IMR-90 (cell line): ENCODE results near the gene DTD1. TPM values are rescaled to one million over a fixed set of nuclear protein-coding genes. Genes with fewer than 3 reads are reported as not detected.
"Not testable (repeated sequence)": the region's sequence is repeated elsewhere in the genome, so short reads cannot be mapped to it uniquely, and the experiment has no call there.

Experiments
- ATAC-seq: fragments of 200-7000 bp; cut with Tn5 transposase; 2 replicates; pipeline ENCODE4 v1.9.1; 2020; ENCODE audit warnings: low read depth, mild to moderate bottlenecking, moderate library complexity
- BruUV-seq: library from RNA; stranded (reverse); fragments of 400-500 nt; replicated peaks from 2 replicates; lab custom pipeline; 2021; lab: Mats Ljungman, UMichigan
- CTCF ChIA-PET: fragments of 300-600 bp; formaldehyde crosslinking; extraction: SDS; loops from one replicate; lab custom pipeline; 2021; ENCODE audit warnings: antibody characterized with exemption; lab: Yijun Ruan, JAX
- POLR2A ChIA-PET: fragments of 300-600 bp; sonication (Branson Sonifier 250); formaldehyde crosslinking; loops from one replicate; lab custom pipeline; 2022; ENCODE audit warnings: antibody characterized with exemption; ENCODE audit not compliant: unreplicated experiment; lab: Charles Lee
- DNase-seq: peaks from one replicate; pipeline ENCODE4 v3.0.0; 2013
- H2AFZ ChIP-seq: replicated peaks from 2 replicates; pipeline ENCODE3; 2013; ENCODE audit warnings: low read length, mild to moderate bottlenecking; ENCODE audit not compliant: poor library complexity
- H2AK5ac ChIP-seq: 2 replicates; pipeline ENCODE4 v1.6.1; 2013; ENCODE audit warnings: low read depth, low read length, inconsistent platforms
- H2AK9ac ChIP-seq: replicated peaks from 2 replicates; pipeline ENCODE3; 2013; ENCODE audit warnings: mild to moderate bottlenecking, low read depth, low read length, moderate library complexity; ENCODE audit not compliant: poor library complexity
- H2BK120ac ChIP-seq: 2 replicates; pipeline ENCODE4 v1.6.1; 2013; ENCODE audit warnings: low read depth, low read length, inconsistent platforms
- H2BK15ac ChIP-seq: 3 replicates; pipeline ENCODE4 v1.6.1; 2013; ENCODE audit warnings: low read depth, low read length, inconsistent platforms
- H2BK20ac ChIP-seq: 2 replicates; pipeline ENCODE4 v1.6.1; 2013; ENCODE audit warnings: low read depth, mild to moderate bottlenecking, inconsistent platforms, low read length, moderate library complexity
- H2BK5ac ChIP-seq: 2 replicates; pipeline ENCODE4 v1.6.1; 2013; ENCODE audit warnings: mild to moderate bottlenecking, low read depth, low read length, inconsistent platforms; ENCODE audit not compliant: poor library complexity, severe bottlenecking
- H3K14ac ChIP-seq: replicated peaks from 2 replicates; pipeline ENCODE4 v1.6.1; 2013; ENCODE audit warnings: low read depth, low read length, inconsistent platforms
- H3K18ac ChIP-seq: 2 replicates; pipeline ENCODE4 v1.6.1; 2013; ENCODE audit warnings: low read depth, low read length, control low read depth
- H3K23ac ChIP-seq: 2 replicates; pipeline ENCODE4 v1.6.1; 2013; ENCODE audit warnings: low read depth, low read length, inconsistent platforms
- H3K27ac ChIP-seq: 2 replicates; pipeline ENCODE4 v1.5.1; 2013; ENCODE audit warnings: mild to moderate bottlenecking, control low read depth, low read length; ENCODE audit not compliant: insufficient read depth
- H3K27me3 ChIP-seq: 2 replicates; pipeline ENCODE4 v1.6.1; 2013; ENCODE audit warnings: low read length; ENCODE audit not compliant: control insufficient read depth, insufficient read depth
- H3K36me3 ChIP-seq: 2 replicates; pipeline ENCODE4 v1.6.1; 2013; ENCODE audit warnings: low read length, mixed read lengths; ENCODE audit not compliant: control insufficient read depth, insufficient read depth
- H3K4ac ChIP-seq: 2 replicates; pipeline ENCODE4 v1.6.1; 2013; ENCODE audit warnings: low read depth, low read length, inconsistent platforms
- H3K4me1 ChIP-seq: 2 replicates; pipeline ENCODE4 v1.6.1; 2013; ENCODE audit warnings: low read length, mixed read lengths; ENCODE audit not compliant: control insufficient read depth, insufficient read depth
- H3K4me2 ChIP-seq: 2 replicates; pipeline ENCODE4 v1.6.1; 2013; ENCODE audit warnings: low read depth, mild to moderate bottlenecking, control low read depth, low read length, moderate library complexity
- H3K4me3 ChIP-seq: 2 replicates; pipeline ENCODE4 v1.5.1; 2013; ENCODE audit warnings: low read depth, mild to moderate bottlenecking, control low read depth, low read length, moderate library complexity; ENCODE audit not compliant: insufficient read depth
- H3K56ac ChIP-seq: 2 replicates; pipeline ENCODE4 v1.6.1; 2013; ENCODE audit warnings: low read length, inconsistent platforms; ENCODE audit not compliant: insufficient read depth; ENCODE audit errors: extremely low read depth
- H3K79me1 ChIP-seq, 2 experiments: 2 replicates each; pipeline ENCODE4 v1.6.1; 2013; ENCODE audit warnings: low read length in 2 of 2, inconsistent platforms in 1 of 2, low read depth in 1 of 2
- H3K9ac ChIP-seq: 2 replicates; pipeline ENCODE4 v1.6.1; 2013; ENCODE audit warnings: low read depth, low read length, control low read depth
- H3K9me1 ChIP-seq: 2 replicates; pipeline ENCODE4 v1.6.1; 2013; ENCODE audit warnings: low read length, inconsistent platforms; ENCODE audit not compliant: insufficient read depth
- H3K9me3 ChIP-seq: 2 replicates; pipeline ENCODE4 v1.6.1; 2013; ENCODE audit warnings: low read length; ENCODE audit not compliant: control insufficient read depth, insufficient read depth
- H4K20me1 ChIP-seq: 2 replicates; pipeline ENCODE4 v1.6.1; 2013; ENCODE audit warnings: low read length, inconsistent platforms; ENCODE audit not compliant: insufficient read depth
- H4K5ac ChIP-seq: 2 replicates; pipeline ENCODE4 v1.6.1; 2013; ENCODE audit warnings: mild to moderate bottlenecking, low read depth, low read length, control low read depth
- H4K8ac ChIP-seq, 2 experiments: 2 replicates each; pipeline ENCODE4 v1.6.1; 2013; ENCODE audit warnings: low read depth in 2 of 2, low read length in 2 of 2, control low read depth in 1 of 2, inconsistent platforms in 1 of 2
- H4K91ac ChIP-seq: 2 replicates; pipeline ENCODE4 v1.6.1; 2013; ENCODE audit warnings: low read depth, low read length, inconsistent platforms; ENCODE audit not compliant: insufficient read depth
- SMC3 ChIP-seq: fragments of 150-350 bp; IDR thresholded peaks from 2 replicates; pipeline ENCODE4 v1.6.1; 2016; ENCODE audit warnings: low read depth, mild to moderate bottlenecking, antibody characterized with exemption, low read length, moderate library complexity
- WGBS, 2 experiments: methylation state at CpG; one replicate each; pipeline versions ENCODE4 v1.1.5 to v1.1.7; 2013; ENCODE audit warnings: missing lambda C conversion rate in 2 of 2; ENCODE audit not compliant: insufficient read length in 1 of 2; ENCODE audit errors: extremely low coverage in 2 of 2; 5-methylcytosine and 5-hydroxymethylcytosine counted together
- dilution Hi-C: fragments of 300-500 bp; cut with HindIII; formaldehyde crosslinking; loops from one replicate; pipeline ENCODE4 v1.14.3; 2018; ENCODE audit warnings: low sequenced_read_pairs; ENCODE audit not compliant: unreplicated experiment
- in situ Hi-C: fragments of 300-500 bp; cut with MboI; formaldehyde crosslinking; loops from 3 replicates; pipeline ENCODE4 v1.14.3; 2019; ENCODE audit warnings: low sequenced_read_pairs, inconsistent platforms, mixed read lengths
- intact Hi-C: fragments of 100-400 bp; cut with micrococcal nuclease; formaldehyde crosslinking; loops from 2 replicates; pipeline ENCODE4 v1.10.0; 2022
- polyA plus RNA-seq, 3 experiments: library from polyadenylated mRNA; depleted of rRNA; stranded (reverse); fragments of >200 nt; gene quantifications; 2 replicates each; pipeline ENCODE4 v1.2.3, GENCODE V29; 2012; ENCODE audit warnings: low replicate concordance in 1 of 3
- total RNA-seq: library from RNA; depleted of rRNA; stranded (reverse); fragments of >200 nt; gene quantifications from 2 replicates; pipeline ENCODE4 v1.2.3, GENCODE V29; 2012

The DTD1 gene
- total and polyA plus RNA-seq, 2 of the 4 experiments (the other 2 are of a cell fraction) = 73.1 to 101 TPM

GRCh38 chr20:18754653-18755045, 166.8 kb downstream of the DTD1 start:
- dilution Hi-C loops (no loop called here), intact Hi-C loops (no loop called here), in situ Hi-C loops (no loop called here)
- Histone ChIP-seq H3K36me3 (no peaks in the 10 kb centered on the region), H2BK20ac (no peak overlapping the region), H4K20me1 (no peaks in the 10 kb centered on the region), H3K9ac (no peak overlapping the region), H4K8ac (no peak overlapping the region), H3K4ac (no peak overlapping the region), H3K27ac (no peak overlapping the region), H2AK9ac (no peak overlapping the region), H2AK5ac (no peak overlapping the region), H3K9me1 (no peaks in the 10 kb centered on the region; the same call in 1 of the 2 replicates), H3K9me3 (no peaks in the 10 kb centered on the region), H3K56ac (no peak overlapping the region), H3K4me3 (no peak overlapping the region), H2BK120ac (no peak overlapping the region), H3K23ac (no peak overlapping the region), H3K14ac (no peak overlapping the region), H2BK15ac (no peak overlapping the region), H3K18ac (no peak overlapping the region), H3K4me1 (no peaks in the 10 kb centered on the region), H3K4me2 (no peak overlapping the region), H3K27me3 (no peaks in the 10 kb centered on the region), H4K5ac (no peak overlapping the region), H4K91ac (no peak overlapping the region), H2AFZ (no peak overlapping the region), H2BK5ac (no peak overlapping the region), H3K79me1 (peaks cover 0 to 3% of the 10 kb centered on the region in 2 experiments; a peak in 2 of 4 replicates)
- ChIA-PET POLR2A (no interaction called here), CTCF (no interaction called here)
- no CpG with 5 or more reads among the region's 3 CpGs for WGBS, 2 experiments
- no peak for ATAC-seq
- TF ChIP-seq SMC3 = no peak
- no peak for DNase-seq
- BruUV-seq = no TSS peak

GRCh38 chr20:18760852-18761251, 173.0 kb downstream of the DTD1 start:
- H3K4me2 ChIP-seq, H3K27ac ChIP-seq, dilution Hi-C loops, POLR2A ChIA-PET, intact Hi-C loops, H3K4ac ChIP-seq, H3K14ac ChIP-seq, H3K27me3 ChIP-seq, H3K18ac ChIP-seq, H3K56ac ChIP-seq, H2BK20ac ChIP-seq, H2AK9ac ChIP-seq, H2BK5ac ChIP-seq, H3K79me1 ChIP-seq, H4K8ac ChIP-seq, H2AK5ac ChIP-seq, H3K4me3 ChIP-seq, H3K9me1 ChIP-seq, H4K20me1 ChIP-seq, H4K91ac ChIP-seq, H3K36me3 ChIP-seq, H2BK120ac ChIP-seq, DNase-seq, CTCF ChIA-PET, in situ Hi-C loops, H4K5ac ChIP-seq, H2BK15ac ChIP-seq, H3K4me1 ChIP-seq, H3K9me3 ChIP-seq, H3K9ac ChIP-seq, H3K23ac ChIP-seq, ATAC-seq, H2AFZ ChIP-seq, BruUV-seq: not testable (repeated sequence)
- 100% methylated on average over 10 of the region's 19 CpGs; no CpG with 5 or more reads in 1 of the 2 experiments for WGBS, 2 experiments
